Activated CD4-positive, alpha-beta T cell treated with anti-CD3 and anti-CD28 coated beads for 48 hours (primary cell): ENCODE data around the gene CRPPA.

Source experiments
- DNase-seq: peaks from one replicate; pipeline ENCODE4 v3.0.0-alpha.2; 2020

CRPPA gene

GRCh38 chr7:16422917-16423316, 1.6 kb upstream of the CRPPA start:
- DNase-seq, result no peak

DNA sequence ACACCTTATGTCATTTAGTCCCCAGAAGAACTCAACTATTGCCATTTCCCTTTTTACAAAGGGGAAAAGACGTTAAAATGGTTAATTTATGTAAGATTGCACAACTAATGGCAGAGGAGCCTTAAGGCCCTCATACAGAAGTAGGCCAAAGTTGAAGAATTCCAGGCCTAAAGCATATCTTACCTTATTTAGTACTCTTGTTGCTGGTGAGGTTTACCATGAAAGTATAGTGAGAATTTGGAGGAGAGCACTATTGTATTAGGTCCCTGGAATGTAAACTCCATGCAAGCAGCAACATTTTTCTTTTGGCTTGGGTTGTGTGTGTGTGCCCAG, 731 bp upstream of the CRPPA start:
- no peak for DNase-seq

DNA sequence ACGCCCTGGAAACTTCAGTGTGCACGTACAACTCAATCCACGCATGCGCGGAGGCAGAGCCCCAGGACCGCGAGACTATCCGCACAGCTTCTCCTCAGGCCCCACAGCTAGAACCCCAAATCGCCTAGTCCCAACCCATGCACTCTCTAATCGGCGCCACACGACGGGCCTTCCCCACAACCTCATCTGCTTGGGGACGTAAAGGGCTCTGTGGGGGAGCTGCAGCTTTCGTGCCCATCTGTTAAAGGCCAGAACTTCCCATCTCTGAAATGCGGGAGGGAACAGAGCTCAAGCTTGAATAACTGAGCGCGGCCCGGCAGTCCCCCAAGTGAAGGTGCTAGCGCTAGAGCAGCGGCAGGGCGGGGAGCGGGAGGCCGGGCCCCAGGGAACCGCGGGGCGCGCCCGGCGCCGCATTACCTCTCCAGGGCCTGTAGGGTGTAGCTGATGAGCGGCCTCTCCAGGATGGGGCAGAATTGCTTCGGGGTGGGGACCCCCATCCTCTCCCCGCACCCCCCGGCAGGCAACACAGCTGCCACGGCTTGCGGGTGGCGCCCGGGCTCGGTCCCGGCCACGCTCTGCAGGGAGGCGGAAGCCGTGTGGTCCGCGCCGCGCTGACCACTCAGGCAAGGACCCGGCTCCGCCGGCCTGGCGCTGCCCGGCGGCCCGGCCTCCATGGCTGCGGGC, 547 bp downstream of the CRPPA start:
- DNase-seq, result peak; percentile 90

- no peak for DNase-seq
Observed at GRCh38 chr7:16420329-16420648, 1.0 kb downstream of the CRPPA start.

DNA sequence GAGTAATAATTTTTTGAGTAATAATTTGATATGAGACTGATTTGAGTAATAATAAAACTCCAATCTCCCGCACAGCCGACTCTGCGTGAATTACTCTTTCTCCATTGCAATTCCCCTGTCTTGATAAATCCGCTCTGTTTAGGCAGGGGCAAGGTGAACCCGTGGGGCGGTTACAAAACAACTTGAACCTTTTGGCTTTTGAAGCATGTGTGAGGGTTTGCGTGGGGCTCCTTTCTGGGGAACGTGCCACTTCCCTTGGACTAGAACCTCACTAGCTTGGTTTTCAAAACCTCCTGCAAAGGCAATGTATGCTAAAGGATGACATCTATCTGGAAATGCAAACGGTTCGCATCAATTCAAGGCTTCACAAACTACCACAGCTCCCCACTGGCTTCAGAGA, 1.5 kb downstream of the CRPPA start:
- DNase-seq, result no peak

DNA sequence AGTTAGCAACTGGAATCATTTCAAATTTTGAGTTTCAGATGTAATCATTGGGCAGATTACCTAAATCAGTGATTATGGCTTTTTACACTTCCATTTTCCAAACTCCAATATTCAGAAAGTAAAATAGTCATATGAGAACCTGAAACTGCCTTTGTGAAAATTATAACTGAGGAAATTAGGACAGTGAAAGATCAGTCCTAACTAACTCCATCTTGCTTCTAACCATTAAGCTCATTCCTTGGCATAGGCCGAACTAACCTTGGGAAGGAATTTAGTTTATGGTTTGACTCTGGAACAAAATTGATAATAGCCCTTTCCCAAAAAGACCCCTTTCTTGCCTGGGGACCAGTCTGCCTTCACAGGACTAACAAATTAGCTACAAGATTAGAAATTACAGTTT, 2.2 kb downstream of the CRPPA start:
- no peak for DNase-seq

GRCh38 chr7:16417906-16418305, 3.4 kb downstream of the CRPPA start:
- DNase-seq, result no peak

- no peak for DNase-seq
Observed at GRCh38 chr7:16416289-16417282, 4.8 kb downstream of the CRPPA start.

DNA sequence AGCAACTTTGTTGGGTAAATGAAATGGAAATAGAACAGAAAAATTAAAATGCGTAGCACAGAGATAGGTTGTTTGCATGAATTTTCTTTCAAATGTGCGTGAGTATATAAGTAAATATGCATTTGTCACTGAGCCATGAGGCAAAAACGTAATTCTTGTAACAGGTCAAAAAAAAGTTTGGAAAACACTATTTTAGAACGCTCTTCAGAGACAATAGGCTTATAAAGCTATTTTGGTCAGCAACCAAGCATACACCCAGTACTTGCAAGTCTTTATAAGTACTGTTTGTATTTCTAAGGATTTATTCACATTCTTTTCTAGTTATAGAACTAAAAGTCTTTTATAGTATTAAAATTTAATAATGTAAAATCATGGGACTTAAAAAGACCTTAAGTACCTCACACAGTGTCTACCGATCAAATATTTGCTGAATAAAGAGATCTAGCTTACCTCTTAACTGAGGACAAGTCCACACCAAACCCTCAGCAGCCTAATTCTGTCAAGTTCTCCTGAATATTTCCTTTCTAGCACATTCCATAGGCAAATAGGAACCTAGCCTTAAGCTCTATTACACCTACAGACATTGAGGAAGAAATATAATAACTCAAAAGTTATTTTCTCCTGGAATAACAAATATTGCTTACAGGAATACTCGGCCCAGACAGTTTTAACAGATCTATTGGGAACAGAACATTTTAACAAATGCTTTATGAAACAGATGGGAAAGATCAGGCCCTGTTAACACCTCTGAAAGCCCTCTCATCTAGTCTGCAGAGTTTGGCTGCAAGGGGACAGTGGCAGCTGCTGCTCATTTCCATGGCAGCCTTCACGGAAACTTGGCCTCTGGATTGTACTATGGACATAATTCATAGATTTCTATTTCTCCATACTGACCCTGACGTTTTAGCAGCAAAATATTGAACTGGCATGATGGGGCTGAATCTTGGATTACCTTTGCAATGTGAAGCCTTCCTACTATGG, 8.8 kb downstream of the CRPPA start:
- DNase-seq, result no peak

- no peak for DNase-seq
Observed at GRCh38 chr7:16411391-16411790, 9.9 kb downstream of the CRPPA start.

- no peak for DNase-seq
Observed at GRCh38 chr7:16409777-16410176, 11.6 kb downstream of the CRPPA start.

- no peak for DNase-seq
Observed at GRCh38 chr7:16404636-16405035, 16.7 kb downstream of the CRPPA start.

GRCh38 chr7:16403475-16403874, 17.9 kb downstream of the CRPPA start:
- DNase-seq, result no peak

DNA sequence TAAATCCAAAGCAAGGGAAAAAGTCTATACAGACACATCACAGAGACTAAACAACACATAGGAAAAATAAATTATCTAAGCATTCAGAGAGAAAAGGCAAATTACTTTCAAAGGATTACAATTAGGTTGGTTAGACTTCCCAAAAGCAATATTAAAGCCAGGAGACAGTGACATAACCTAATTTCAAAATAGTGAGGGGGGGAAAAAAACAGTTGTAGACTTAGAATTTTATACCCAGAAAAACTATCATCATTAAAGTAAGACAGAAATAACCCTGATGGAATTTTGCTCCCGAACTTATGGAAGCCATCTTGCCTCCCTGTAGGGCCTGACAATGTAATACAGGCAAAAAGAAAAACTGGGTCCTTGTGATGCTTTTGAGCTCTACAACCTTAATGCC, 18.4 kb downstream of the CRPPA start:
- DNase-seq, result no peak

- no peak for DNase-seq
Observed at GRCh38 chr7:16402091-16402490, 19.2 kb downstream of the CRPPA start.

DNA sequence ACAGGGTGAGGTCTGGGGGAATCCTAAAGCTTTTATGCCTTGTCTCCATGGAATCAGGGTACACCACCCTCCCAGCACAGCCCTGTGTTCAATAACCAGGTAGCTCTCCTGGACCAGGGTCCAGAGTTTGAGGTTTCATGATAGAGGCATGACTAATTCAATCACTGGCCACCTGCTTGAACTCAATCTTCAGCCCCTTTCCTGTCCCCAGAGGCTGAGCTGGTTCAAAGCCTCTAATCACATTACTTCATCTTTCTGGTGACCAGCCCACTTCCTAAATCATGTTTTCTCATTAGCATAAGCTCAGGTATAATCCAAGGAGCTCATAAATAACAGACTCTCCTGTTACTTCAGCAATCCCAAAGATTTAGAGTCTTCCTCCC, 20.5 kb downstream of the CRPPA start:
- DNase-seq, result no peak

GRCh38 chr7:16399916-16400892, 21.1 kb downstream of the CRPPA start:
- no peak for DNase-seq

DNA sequence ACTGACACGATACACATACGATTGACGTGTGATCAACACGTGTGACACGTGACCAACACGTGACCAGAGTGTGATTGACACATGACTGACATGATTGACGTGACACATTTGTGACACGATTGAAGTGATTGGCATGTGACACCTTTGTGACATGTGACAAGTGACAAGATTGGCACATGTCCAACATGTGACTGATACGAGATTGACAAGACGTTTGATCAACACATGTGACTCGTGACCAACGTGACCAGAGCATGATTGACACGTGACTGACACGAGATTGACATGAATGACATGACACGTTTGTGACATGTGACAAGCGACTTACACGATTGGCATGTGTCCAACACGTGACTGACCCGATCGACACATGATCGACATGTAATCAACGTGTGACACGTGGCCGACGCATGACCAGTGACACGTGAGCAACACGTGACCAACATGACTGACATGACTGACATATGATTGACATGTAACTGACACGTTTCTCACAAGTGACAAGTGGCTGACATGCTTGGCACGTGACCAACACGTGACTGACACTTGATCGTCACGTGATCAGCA, 22.0 kb downstream of the CRPPA start:
- no peak for DNase-seq

DNA sequence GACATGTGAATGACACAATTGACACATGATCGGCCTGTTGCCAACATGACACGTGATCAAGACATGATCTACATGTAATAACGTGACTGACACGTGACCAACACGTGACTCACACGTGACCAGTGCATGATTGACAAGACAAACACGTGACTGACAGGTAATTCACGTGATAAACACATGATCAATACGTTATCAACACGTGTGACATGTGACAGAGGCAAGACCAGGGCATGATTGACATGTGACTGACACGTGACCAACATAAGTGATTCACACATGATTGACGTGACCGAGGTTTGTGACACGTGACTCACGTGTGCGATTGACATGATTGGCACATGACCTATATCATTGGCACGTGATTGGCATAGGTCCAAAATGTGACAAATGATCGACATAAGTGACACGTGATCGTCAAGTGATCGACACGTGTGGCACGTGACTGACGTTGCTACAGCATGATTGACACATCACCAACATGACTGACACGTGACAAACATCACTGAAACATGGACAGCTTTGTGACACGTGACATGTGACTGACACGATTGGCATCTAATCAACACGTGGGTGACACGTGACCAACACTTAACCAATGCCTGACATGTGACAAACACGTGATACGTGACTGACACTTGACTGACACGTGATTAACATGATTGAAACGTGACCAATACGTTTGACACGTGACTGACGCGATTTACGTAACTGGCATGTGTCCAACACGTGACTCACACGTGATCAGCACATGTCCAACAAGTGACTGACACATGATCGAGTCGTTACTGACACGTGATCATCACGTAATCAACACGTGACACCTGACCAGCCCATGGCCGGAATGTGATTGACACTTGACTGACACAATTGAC, 23.0 kb downstream of the CRPPA start:
- DNase-seq, result no peak

GRCh38 chr7:16397501-16398145, 23.7 kb downstream of the CRPPA start:
- DNase-seq, result no peak
